ENCODE measurements around the gene HIBCH.

HIBCH gene

GRCh38 chr2:190221429-190221828, 98.2 kb downstream of the HIBCH start:
- DNase-seq, result no peak

- DNase-seq, result no peak
These were observed 100.4 kb downstream of the HIBCH start for GRCh38 chr2:190219186-190219585.

- DNase-seq, result no peak
These were observed 102.0 kb downstream of the HIBCH start for GRCh38 chr2:190217616-190218015.

- DNase-seq, result no peak
These were observed 102.8 kb downstream of the HIBCH start for GRCh38 chr2:190216829-190217228.

GRCh38 chr2:190215620-190216019, 104.0 kb downstream of the HIBCH start:
- DNase-seq, result no peak

- DNase-seq, result no peak
These were observed 105.0 kb downstream of the HIBCH start for GRCh38 chr2:190214426-190215194.

GRCh38 chr2:190213441-190214335, 105.9 kb downstream of the HIBCH start:
- DNase-seq, result no peak

GRCh38 chr2:190210471-190210870, 109.2 kb downstream of the HIBCH start:
- DNase-seq, result no peak

- DNase-seq, result no peak
These were observed 110.1 kb downstream of the HIBCH start for GRCh38 chr2:190209559-190209958.

- DNase-seq, result no peak
These were observed 111.7 kb downstream of the HIBCH start for GRCh38 chr2:190207930-190208329.

- DNase-seq, result no peak
These were observed 114.0 kb downstream of the HIBCH start for GRCh38 chr2:190205657-190206056.

GRCh38 chr2:190202604-190203003, 117.0 kb downstream of the HIBCH start:
- DNase-seq, result no peak

GRCh38 chr2:190202018-190202417, 117.6 kb downstream of the HIBCH start:
- DNase-seq, result no peak

- no peak for DNase-seq
These were observed 119.0 kb downstream of the HIBCH start for GRCh38 chr2:190200603-190201002.

GRCh38 chr2:190199530-190199929, 120.1 kb downstream of the HIBCH start:
- DNase-seq, result no peak

GRCh38 chr2:190199109-190199508, 120.5 kb downstream of the HIBCH start:
- no peak for DNase-seq

GRCh38 chr2:190197143-190197720, 122.4 kb downstream of the HIBCH start:
- no peak for DNase-seq

GRCh38 chr2:190190507-190191162, 129.0 kb downstream of the HIBCH start:
- no peak for DNase-seq

- DNase-seq, result no peak
These were observed 131.3 kb downstream of the HIBCH start for GRCh38 chr2:190188289-190188688.

- DNase-seq, result no peak
These were observed 133.4 kb downstream of the HIBCH start for GRCh38 chr2:190186238-190186637.

- DNase-seq, result no peak
These were observed 134.2 kb downstream of the HIBCH start for GRCh38 chr2:190185380-190185779.

- no peak for DNase-seq
These were observed 135.2 kb downstream of the HIBCH start for GRCh38 chr2:190184460-190184859.

- DNase-seq, result no peak
These were observed 136.1 kb downstream of the HIBCH start for GRCh38 chr2:190183539-190183938.

Data from cerebellar nuclear complex (tissue), 1 donor.